TTC549 (cell line): ENCODE measurements around the gene CSDE1.
A peak's percentile ranks its signal among the peaks of the same experiment; 100 is the strongest.
"Not testable (repeated sequence)": the region's sequence is repeated elsewhere in the genome, so short reads cannot be mapped to it uniquely, and the experiment has no call there.

Experiments used
- FAIRE-seq: peaks from 2 replicates; lab custom pipeline; 2012; peaks lifted over from hg19 to GRCh38; lab: Jason Lieb, UNC

Gene CSDE1

GRCh38 chr1:114757455-114758255 is at the start of gene CSDE1:
Gene CSDE1 (minus strand): TSS chr1:114757984. CDS start chr1:114739890, 18,094 bp downstream.
- peak; percentile 85 for FAIRE-seq

- FAIRE-seq: not testable (repeated sequence)
These were observed 46.7 kb upstream of the CSDE1 start for GRCh38 chr1:114804449-114804848.

GRCh38 chr1:114803001-114803400 is 45.2 kb upstream of the CSDE1 start:
- FAIRE-seq: no peak

GRCh38 chr1:114794038-114794437 is 36.3 kb upstream of the CSDE1 start:
- no peak for FAIRE-seq

- FAIRE-seq: not testable (repeated sequence)
These were observed 32.8 kb upstream of the CSDE1 start for GRCh38 chr1:114790581-114790980.

GRCh38 chr1:114786440-114786839 is 28.7 kb upstream of the CSDE1 start:
- not testable (repeated sequence) for FAIRE-seq

GRCh38 chr1:114782476-114782875 is 24.7 kb upstream of the CSDE1 start:
- FAIRE-seq: no peak

GRCh38 chr1:114780344-114781226 is 22.8 kb upstream of the CSDE1 start, which contains the start of gene SIKE1:
Gene SIKE1 (minus strand): TSS chr1:114780685. CDS start chr1:114780607, 78 bp downstream.
- no peak for FAIRE-seq

- FAIRE-seq: no peak
These were observed 21.9 kb upstream of the CSDE1 start for GRCh38 chr1:114779722-114780121.

GRCh38 chr1:114776726-114777125 is 18.9 kb upstream of the CSDE1 start:
- FAIRE-seq: not testable (repeated sequence)

GRCh38 chr1:114771992-114772391 is 14.2 kb upstream of the CSDE1 start:
- no peak for FAIRE-seq

GRCh38 chr1:114770989-114771388 is 13.2 kb upstream of the CSDE1 start:
- FAIRE-seq: no peak

GRCh38 chr1:114764689-114765088 is 6.9 kb upstream of the CSDE1 start:
- no peak for FAIRE-seq

GRCh38 chr1:114758256-114758832 is 560 bp upstream of the CSDE1 start:
- no peak for FAIRE-seq

GRCh38 chr1:114756949-114757454 is 782 bp downstream of the CSDE1 start:
- FAIRE-seq: no peak

- no peak for FAIRE-seq
These were observed 1.5 kb downstream of the CSDE1 start for GRCh38 chr1:114756009-114756892.

GRCh38 chr1:114755006-114755931 is 2.5 kb downstream of the CSDE1 start:
- FAIRE-seq: no peak

GRCh38 chr1:114753702-114754101 is 4.1 kb downstream of the CSDE1 start:
- FAIRE-seq: not testable (repeated sequence)

GRCh38 chr1:114753143-114753542 is 4.6 kb downstream of the CSDE1 start:
- no peak for FAIRE-seq

GRCh38 chr1:114750780-114751179 is 7.0 kb downstream of the CSDE1 start:
- FAIRE-seq: no peak
